SKM-1 treated with dmso at 0.1 percent for 144 hours (cell line): ENCODE measurements around the gene SLC39A2.
A peak's percentile ranks its signal among the peaks of the same experiment; 100 is the strongest.
"Not testable (repeated sequence)": the region's sequence is repeated elsewhere in the genome, so short reads cannot be mapped to it uniquely, and the experiment has no call there.

Experiments
- DNase-seq: peaks from one replicate; lab custom pipeline; 2025; ENCODE audit not compliant: unreplicated experiment; lab: John Stamatoyannopoulos, UW

The SLC39A2 gene

DNA sequence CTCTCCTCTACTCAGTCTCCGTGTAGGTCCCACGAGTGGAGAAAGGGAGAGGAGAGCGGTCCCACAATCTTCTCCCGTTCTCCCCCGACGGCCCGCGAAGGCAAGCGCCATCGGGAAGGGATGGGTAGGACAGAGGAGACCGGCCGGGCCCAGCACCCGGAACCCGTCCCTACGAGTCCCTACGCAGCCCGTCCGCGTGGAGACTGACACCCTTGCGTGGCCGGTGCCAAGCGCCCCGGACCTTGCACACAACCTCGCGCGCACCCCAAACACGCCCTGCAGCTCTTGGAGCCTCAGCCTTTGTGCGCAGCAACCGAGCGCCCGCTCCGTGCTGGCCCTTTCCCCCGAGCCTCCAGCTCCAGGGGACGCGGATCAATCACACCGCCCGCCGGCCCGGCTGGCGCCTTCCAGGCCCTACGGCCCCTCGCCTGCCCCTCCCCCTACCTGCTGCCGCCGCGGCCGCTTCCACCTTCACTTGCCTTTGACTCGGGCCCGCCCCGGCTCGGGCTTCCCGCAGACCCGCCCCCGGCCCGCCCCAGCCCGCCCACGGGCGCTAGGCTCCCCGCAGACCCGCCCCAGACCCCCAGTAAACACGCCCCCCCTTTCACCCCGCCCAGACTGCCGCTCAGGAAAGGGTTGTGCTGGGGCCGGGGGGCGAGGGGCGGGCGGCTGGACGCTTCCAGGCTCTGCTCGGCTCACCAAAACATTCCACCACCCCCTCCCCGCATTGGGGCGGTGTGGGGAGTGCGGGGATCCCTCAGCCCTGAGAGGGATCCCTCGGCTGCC lies 25.7 kb downstream of the SLC39A2 start, which contains the start of gene NDRG2:
TSS of gene NDRG2 (minus strand) at position 477 of the 786 bp plus-strand sequence. CDS start 1,746 bp downstream, outside the sequence.
- DNase-seq = peak; percentile 14

DNA sequence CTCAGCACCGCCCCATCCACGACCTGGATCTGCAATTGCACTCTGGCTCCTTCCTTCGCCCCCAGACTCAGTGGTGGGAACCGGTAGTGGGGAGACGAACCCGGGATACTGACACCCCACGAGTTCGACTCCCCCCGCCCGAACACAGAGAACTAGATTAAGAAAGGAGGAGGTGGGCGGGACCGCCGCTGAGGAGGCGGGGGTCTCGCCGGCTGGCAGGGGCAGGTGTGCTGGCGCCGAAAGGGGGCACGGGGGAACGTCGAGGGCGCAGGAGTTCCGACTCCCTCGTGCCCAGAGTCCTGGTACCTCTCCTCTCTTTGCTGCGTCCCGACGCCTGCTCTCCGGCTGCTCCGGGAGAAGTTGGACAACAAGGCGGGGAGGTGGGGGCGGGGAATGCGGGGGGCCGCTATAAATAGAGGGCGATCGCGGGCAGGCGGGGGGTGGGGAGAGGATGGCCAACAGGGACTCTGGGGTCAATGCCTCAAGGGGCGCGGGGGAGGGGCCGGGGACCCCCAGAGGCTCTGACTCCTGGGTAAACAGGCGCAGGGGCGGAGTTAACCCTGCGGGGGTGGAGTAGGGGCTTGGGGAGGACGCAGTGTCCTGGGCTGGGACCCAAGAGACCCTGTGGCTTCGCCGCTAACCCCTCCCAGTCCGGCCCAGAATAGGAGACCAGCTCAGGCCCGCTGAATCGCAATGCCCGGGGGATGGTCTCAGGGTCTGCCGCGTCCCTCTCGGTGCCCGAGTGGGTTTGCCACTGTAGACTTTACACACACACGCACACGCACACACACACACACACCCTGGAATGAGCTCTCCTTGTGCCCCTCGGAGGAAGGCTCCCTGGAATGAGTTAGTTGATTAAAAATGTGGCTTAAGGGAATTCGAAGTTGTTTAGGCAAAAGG lies 26.5 kb downstream of the SLC39A2 start:
- no peak for DNase-seq

DNA sequence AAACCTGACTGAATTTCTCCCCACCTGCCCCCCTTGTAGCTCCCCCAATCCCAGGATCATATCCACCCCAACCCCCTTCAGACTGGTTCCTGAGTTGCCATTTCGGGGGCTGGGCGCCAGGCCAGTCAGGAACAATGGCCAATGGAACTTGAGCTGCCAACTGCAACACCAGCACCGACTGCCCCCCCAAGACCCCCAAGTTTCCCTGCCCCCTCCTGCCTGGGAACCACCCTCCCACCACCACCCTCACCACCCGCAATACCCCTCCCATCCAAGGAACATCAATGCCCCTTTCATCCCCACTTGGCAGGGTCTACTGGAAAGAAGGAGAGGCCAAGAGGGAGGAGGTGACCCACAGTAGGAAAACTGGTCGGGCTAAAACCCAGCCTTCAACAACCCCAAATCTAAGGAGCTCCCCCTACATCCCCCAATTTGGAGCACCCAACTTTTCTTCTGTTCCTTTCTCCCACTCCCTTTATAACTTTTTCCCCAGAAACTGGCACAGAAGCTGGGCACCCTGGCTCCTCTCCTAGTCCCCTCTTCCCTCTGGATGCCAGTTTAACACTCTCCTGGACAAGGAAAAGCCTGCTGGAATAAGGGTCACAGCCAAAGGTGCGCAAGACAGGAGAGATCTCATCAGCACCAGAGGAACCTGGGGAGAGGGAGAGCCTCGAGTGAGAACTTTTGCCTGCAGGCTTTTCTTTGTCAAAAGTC lies 27.3 kb downstream of the SLC39A2 start:
- no peak for DNase-seq

DNA sequence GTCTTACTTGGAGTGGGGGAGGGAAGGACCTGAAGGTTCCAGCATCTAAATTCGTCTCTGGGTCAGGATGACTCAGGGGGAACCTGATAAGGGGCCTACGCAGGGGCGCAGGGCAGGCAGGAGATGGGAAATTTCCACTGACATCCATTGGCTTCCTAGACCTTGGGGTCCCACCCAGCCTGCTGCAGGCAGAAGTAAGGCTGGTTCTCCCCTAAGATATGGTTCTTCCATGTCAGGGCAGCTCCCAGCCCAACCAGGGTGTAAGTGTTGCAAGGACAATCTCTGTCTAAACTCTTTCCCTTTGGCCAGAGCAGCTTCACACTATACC lies 27.9 kb downstream of the SLC39A2 start:
- DNase-seq = no peak

DNA sequence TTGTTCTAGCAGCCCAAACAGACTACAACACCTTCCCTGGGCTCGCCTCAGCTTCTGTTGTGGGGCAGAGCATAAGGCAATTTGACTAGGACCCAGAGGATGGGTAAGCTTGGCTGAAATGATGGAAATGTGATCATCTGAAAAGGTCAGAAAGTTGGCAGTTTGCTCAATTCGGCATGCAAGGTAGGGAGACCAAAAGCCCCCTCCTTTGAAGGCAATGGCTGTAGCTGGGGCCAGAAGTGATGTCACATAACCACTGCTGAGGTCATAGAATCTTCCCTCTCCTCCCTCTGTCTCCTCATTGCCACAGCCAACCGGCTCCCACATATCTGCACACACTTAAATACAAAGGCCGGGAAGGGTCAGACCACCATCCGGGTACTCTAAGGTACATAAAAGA lies 30.8 kb downstream of the SLC39A2 start, which contains the start of gene TPPP2:
TSS of gene TPPP2 (plus strand) at position 301 of the 400 bp plus-strand sequence. CDS start 365 bp downstream, outside the sequence.
- no peak for DNase-seq

DNA sequence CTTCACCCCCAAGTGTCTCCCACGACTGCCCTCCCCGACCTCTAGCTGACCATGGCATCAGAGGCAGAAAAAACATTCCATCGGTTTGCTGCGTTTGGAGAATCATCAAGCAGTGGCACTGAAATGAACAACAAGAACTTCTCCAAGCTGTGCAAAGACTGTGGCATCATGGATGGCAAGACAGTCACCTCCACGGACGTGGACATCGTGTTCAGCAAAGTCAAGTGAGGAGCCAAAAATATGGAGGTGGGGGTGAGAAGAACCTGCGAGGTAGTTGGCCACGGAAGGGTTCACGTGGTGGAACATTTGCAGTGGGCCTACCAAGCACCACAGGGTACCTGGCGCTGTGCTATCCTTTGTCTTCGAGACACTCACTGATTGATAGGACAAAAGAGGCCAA lies 31.4 kb downstream of the SLC39A2 start:
- no peak for DNase-seq

DNA sequence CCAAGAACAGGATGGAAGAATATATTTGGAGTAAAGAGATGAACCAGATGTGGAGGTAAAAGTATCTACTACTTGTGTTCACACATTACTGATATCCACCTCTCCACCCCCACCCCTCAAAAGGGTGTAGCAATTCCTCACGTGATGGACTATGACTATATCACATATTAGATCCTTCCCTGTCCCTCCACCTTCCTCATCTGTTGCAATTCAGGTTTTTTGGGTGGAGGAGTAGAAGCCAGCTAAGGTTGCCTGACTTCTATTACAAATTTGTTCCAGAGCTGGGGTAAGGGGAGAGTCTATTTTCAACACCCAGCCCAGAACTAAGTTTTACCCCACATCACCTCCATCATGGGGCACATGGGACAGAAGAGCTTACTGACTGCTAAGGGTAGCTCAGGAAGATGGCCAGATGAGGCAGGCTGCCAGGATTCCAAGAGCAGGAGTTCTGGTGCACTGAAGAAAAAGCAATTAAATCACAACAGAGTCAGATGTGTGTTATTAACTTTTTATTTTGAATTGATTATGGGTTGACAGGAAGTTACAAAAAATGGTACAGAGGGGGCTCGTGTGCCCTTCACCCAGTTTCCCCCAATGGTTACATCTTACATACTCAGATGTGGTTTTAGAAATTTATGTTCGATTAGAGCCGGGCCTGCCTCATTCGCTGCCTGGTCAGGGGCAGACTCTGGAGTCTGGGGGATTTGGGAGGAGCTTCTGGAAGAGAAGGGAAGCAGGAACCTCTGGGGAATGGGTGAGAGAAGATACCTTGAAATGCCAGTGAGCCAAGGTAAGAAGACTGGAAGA lies 33.4 kb downstream of the SLC39A2 start:
- no peak for DNase-seq

DNA sequence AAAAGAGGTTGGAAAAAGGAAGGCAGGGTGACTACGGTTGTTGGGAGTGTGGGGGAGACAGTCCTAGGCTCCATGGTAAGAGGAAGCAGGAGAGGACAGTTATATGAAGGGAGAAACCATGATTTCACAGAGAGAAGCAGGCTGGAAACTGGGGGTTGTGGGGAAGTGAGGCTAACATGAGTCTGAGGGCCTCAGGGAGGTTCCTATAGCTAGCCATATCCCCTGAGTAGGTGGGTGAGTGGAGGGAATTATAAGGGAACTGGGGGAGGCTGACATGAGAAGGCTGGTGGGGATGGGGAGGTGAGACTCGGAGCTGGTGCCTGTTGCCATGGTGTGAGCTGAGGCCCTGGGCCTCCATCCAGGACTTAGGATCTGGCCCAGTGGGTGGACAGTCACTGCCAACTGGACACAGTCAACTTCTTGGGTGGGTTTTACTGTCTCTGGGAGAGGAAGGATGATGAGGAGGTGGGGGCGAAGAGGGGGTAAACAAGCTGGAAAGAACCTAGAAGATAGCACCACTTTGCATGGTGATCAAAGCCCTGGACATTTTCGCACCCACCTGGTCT lies 34.1 kb downstream of the SLC39A2 start:
- no peak for DNase-seq

DNA sequence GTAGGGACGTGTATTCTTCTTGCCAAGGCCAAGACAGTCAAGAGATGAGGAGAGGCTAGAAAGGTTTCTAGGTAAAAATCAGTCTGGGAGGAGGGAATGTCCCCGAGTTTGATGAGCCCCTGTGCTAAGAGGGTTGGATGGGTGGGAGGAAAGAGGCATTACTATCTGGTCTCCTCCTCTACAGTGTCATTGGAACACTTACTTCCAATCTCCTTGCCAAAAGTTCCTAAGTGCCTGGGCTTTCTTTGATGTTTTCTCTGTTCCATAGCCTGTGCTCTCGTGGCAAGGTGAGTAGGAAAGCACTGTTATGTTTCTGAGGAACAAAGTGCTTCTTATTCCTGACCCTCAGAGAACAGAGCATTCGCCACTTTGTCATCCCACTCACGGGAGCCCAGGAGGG lies 35.6 kb downstream of the SLC39A2 start, which contains the start of gene RNASE13:
TSS of gene RNASE13 (minus strand) at position 101 of the 400 bp plus-strand sequence. CDS start 519 bp downstream, outside the sequence.
- DNase-seq = no peak

DNA sequence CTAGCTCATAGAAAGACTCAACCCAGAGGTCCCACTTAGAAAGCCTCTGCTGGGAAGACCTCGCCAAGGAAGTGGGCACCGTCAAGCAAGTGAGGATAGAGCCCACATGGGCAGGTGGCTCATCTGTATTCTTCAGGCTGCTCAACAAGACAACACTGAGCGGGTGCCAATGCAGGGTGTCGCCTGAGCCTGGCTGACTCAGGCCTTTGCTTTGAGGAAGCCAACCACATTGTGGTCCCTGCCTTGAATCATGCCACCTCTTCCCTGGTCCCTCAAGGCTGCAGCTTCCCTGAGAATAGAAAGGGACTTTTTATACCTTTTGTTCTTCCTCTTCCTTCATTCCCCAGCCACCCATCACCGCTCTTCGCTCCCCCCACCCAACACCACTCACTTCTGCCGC lies 37.7 kb downstream of the SLC39A2 start:
- DNase-seq = no peak

DNA sequence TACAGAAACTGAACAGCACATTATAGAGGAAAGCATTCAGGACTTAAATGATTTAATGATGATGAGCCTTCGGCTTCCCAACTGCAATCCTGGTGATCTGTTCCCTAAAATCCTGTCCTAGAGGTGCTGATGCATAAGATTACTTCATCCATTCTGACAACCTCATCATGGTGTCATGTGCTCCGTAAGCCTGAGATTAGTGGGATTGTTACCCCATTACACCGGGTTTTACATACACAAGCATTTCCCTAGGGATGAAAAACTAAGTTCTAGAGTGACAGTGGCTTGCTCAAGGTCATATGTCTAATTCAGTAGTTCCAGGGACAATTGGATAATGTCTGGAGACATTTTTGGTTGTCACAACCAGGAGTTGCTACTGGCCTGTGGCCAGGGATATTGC lies 38.1 kb downstream of the SLC39A2 start:
- DNase-seq = no peak

DNA sequence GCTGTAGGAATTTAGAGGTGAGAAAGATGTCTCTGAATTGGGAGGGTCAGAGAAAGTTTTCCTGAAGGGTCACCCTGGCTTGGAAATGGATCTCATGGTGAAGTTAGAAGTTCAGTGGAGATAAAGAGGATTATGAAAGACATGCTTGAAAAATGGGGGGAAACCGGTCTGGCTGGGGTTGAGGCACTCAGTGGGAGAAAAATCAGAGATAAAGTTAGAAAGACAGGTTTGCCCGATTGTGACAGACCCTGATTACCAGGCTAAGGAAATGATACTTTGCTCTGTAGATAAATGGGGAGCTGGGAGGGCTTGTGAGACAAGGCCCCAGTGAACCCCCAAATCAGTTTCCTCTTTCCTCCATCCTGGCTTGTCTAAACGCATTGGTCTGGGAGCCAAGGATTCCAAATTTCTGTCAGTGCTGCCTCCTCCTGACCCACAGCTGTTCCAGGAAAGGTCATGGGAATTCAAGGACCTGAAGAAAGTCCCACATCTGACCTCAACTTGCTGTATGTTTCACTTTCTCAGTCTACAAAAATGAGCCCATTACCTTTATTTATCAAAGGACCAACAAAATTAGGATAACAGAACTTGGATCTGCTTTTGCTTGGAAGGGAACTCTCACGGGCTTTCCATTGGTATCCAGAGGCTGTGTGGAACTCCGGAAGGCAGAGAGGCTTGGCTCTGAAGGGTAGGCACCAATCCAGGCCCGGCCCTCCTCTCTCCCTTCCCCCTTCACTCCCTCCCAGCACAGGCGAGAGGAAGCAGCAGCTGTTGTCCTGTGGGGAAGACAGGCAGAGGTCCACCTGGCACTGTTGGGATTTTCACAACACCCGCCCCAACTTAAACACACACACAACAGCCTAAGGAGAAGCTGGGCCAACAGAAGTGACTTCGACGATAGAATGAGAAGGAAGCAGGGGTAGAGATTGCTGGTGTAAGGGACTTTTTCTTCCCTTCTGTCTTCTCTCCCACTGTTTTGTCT lies 39.6 kb downstream of the SLC39A2 start:
- DNase-seq = no peak

DNA sequence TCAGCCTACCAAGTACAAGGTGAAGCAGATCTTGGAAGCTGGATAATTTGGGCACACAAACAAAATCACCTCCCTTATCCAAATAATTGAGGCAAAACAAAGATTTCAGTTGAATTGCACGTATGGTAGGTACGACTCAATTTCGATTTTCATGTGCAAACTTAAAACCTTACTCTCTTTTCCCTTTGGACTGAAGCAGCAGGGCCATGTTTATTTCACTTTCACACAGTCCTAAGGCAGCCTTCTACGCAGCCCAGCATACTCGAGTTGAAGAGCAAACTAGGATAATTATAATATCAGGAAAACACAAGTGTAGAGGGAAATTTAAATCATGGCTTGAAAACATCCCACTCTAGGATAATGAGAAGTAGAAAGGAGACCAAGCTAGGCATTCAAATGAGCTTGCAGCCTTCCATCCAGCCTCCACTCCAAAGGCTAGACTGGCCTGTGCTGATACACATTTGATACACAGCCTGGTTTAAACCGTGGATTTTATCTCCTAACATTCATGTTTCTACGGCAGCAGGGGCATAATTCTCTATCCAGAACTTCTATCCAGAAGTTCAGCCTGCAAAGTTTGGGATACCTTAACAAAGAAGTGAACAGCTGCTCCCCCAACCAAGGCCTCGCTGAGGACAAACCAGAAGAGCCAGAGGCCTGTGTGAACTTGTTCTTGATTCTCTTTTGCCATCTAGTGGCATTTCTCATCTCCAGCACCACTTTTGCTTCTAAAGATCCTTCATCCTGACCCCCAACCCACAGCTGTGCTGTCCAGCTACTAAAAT lies 40.7 kb downstream of the SLC39A2 start:
- DNase-seq = peak; percentile 27

DNA sequence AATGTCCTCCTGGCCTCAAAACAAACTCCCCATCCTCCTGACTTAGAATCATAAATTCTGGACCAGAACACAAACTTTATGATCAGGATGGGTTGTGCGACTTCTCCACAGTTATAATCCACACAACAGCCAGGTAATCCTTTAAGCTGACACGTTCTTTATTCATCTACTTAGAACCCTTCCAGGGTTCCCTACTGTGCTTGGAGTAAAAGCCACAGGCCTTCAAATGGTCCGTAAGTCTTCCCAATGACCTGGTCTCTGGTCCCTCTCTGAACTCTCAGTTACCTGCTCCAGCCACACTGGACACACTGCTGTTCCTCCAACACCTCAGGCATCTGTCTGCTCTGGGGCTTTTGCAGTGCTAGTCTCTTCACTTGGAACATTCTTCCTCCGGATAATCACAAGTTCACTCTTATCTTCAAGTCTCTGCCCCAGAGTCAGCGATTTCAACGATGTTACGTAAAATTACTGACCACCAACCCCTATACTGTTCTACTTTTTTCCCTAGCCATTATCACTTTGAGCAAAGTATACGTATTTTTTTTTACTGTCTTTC lies 41.4 kb downstream of the SLC39A2 start:
- no peak for DNase-seq

DNA sequence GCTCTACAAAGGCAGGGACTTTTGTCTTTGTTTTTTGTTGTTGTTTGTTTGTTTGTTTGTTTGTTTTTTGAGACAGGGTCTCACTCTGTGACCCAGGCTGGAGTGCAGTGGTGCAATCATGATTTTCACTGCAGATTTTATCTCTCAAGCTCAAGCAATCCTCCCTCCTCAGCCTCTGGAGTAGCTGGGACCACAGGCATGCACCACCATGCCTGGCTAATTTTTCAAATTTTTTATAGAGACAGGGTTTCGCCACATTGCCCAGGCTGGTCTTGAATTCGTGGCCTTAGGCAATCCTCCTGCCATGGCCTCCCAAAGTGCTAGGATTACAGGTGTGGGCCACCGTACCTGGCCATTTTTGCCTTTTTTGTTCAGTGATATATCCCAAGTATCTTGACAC lies 41.8 kb downstream of the SLC39A2 start:
- DNase-seq = not testable (repeated sequence)

DNA sequence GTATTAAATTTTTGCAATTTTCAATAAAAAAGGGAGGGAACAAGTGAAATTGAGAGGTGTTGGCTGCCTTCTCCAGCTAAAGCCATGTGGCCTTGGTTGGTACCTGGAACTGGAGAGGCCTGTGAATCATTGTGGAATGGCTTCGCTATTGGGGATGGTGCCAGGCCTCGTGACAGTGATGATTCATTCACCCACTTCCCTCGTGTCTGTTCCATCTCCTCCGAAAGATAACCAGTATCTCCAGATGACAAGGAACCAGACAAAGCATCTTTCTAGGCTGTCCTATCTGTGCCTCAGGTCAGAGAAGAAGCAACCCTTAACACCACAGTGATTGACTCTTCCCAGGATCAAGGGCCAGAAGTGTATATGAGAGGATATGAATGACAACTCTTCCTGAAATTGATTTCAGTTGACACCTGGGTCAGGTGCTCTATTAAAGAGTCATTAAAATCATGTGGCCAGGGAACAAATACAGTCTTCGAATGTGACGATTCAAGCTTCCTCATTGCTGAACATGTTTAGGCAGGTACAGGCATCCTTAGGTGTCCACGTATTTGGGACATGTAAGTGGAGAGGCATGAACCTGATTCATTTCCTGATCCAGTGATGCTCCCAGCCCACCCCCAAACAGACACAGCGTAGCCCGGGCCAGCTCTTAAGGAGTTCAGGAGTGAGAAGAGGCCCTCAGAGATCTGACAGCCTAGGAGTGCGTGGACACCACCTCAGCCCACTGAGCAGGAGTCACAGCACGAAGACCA lies 42.8 kb downstream of the SLC39A2 start, which contains the start of gene RNASE7:
TSS of gene RNASE7 (plus strand) at position 687 of the 758 bp plus-strand sequence. CDS start 631 bp downstream, outside the sequence.
- no peak for DNase-seq

DNA sequence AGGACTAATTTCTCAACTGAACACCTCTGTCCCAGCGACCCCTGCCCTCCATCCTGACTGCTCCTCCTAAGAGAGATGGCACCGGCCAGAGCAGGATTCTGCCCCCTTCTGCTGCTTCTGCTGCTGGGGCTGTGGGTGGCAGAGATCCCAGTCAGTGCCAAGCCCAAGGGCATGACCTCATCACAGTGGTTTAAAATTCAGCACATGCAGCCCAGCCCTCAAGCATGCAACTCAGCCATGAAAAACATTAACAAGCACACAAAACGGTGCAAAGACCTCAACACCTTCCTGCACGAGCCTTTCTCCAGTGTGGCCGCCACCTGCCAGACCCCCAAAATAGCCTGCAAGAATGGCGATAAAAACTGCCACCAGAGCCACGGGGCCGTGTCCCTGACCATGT lies 43.8 kb downstream of the SLC39A2 start:
- no peak for DNase-seq
